GM23338 (cell line): Measurements from ENCODE around the gene P2RY6.

Experiments used
- CREB1 ChIP-seq: fragments of 250-450 bp; sonication (Bioruptor Pico); IDR thresholded peaks from 2 replicates; pipeline ENCODE4 v1.5.0; 2020; ENCODE audit warnings: low read depth, mild to moderate bottlenecking, moderate library complexity
- EZH2 ChIP-seq: fragments of 200-600 bp; sonication (generic); IDR thresholded peaks from one replicate; pipeline ENCODE4 v1.8.0; 2017; ENCODE audit warnings: antibody characterized with exemption, mild to moderate bottlenecking, low read depth; ENCODE audit not compliant: unreplicated experiment
- NANOG ChIP-seq: IDR thresholded peaks from 2 replicates; pipeline ENCODE4 v1.6.1; 2016; ENCODE audit warnings: antibody characterized with exemption, borderline replicate concordance
- POLR2AphosphoS5 ChIP-seq: IDR thresholded peaks from 2 replicates; pipeline ENCODE4 v1.6.1; 2016; ENCODE audit warnings: antibody characterized with exemption, low read depth
- REST ChIP-seq: IDR thresholded peaks from one replicate; pipeline ENCODE4 v1.6.1; 2018; ENCODE audit warnings: antibody characterized with exemption; ENCODE audit not compliant: unreplicated experiment
- TF ChIP-seq, protein P1 (sequence below), 2 experiments: fragments of 200-600 bp in 1 of 2; sonication (generic) in 1 of 2; conservative IDR thresholded peaks; 2 replicates each; pipeline versions ENCODE4 v1.5.1 to v1.6.1; 2016 to 2017; ENCODE audit warnings: antibody characterized with exemption in 2 of 2, low read depth in 2 of 2, mild to moderate bottlenecking in 2 of 2, moderate library complexity in 1 of 2

- TF ChIP-seq, protein P1, sequence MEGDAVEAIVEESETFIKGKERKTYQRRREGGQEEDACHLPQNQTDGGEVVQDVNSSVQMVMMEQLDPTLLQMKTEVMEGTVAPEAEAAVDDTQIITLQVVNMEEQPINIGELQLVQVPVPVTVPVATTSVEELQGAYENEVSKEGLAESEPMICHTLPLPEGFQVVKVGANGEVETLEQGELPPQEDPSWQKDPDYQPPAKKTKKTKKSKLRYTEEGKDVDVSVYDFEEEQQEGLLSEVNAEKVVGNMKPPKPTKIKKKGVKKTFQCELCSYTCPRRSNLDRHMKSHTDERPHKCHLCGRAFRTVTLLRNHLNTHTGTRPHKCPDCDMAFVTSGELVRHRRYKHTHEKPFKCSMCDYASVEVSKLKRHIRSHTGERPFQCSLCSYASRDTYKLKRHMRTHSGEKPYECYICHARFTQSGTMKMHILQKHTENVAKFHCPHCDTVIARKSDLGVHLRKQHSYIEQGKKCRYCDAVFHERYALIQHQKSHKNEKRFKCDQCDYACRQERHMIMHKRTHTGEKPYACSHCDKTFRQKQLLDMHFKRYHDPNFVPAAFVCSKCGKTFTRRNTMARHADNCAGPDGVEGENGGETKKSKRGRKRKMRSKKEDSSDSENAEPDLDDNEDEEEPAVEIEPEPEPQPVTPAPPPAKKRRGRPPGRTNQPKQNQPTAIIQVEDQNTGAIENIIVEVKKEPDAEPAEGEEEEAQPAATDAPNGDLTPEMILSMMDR (conservative IDR thresholded peaks at IDR 0.05; ENCODE audit: low read depth in 2 of 2) = peak; percentile 38 to 60
- TF ChIP-seq CREB1 (no peak), REST (no peak), POLR2AphosphoS5 (no peak), EZH2 (no peak), NANOG (no peak)
Observed at GRCh38 chr11:73286240-73286810, 14.2 kb downstream of the P2RY6 start.
